Small intestine (tissue), 7 donors: ENCODE data around the gene LUZP1. TPM values are rescaled to one million over a fixed set of nuclear protein-coding genes. Genes with fewer than 3 reads are reported as not detected.

Experiments
- DNase-seq, 2 donors: peaks; one replicate each; pipeline versions ENCODE4 v3.0.0 to v3.0.0-alpha.2; 2013
- FAIRE-seq: peaks from 2 replicates; lab custom pipeline; 2012; peaks lifted over from hg19 to GRCh38; lab: Jason Lieb, UNC
- H3K27ac ChIP-seq, 3 donors: one replicate each; pipeline ENCODE4 v1.5.1; 2013; ENCODE audit warnings: low read length in 2 of 3, mild to moderate bottlenecking in 2 of 3, control low read depth in 1 of 3, inconsistent platforms in 1 of 3, low read depth in 1 of 3, moderate library complexity in 1 of 3
- H3K27me3 ChIP-seq, 3 donors: one replicate each; pipeline ENCODE4 v1.6.1; 2013; ENCODE audit warnings: low read length in 3 of 3, inconsistent platforms in 1 of 3; ENCODE audit not compliant: control insufficient read depth in 3 of 3, insufficient read depth in 3 of 3
- H3K36me3 ChIP-seq, 3 donors: one replicate each; pipeline ENCODE4 v1.6.1; 2013; ENCODE audit warnings: low read length in 3 of 3, inconsistent platforms in 1 of 3, low read depth in 1 of 3, mild to moderate bottlenecking in 1 of 3, moderate library complexity in 1 of 3; ENCODE audit not compliant: control insufficient read depth in 3 of 3, insufficient read depth in 2 of 3
- H3K4me1 ChIP-seq, 3 donors: one replicate each; pipeline ENCODE4 v1.6.1; 2013; ENCODE audit warnings: low read length in 2 of 3, inconsistent platforms in 1 of 3, low read depth in 1 of 3, mild to moderate bottlenecking in 1 of 3, moderate library complexity in 1 of 3; ENCODE audit not compliant: control insufficient read depth in 3 of 3, insufficient read depth in 2 of 3
- H3K4me3 ChIP-seq, 3 donors: one replicate each; pipeline ENCODE4 v1.5.1; 2013; ENCODE audit warnings: low read length in 3 of 3, control low read depth in 1 of 3, inconsistent platforms in 1 of 3, low read depth in 1 of 3, mild to moderate bottlenecking in 1 of 3, moderate library complexity in 1 of 3
- H3K9me3 ChIP-seq, 2 donors: one replicate each; pipeline ENCODE4 v1.6.1; 2013; ENCODE audit warnings: low read depth in 1 of 2, low read length in 1 of 2; ENCODE audit not compliant: control insufficient read depth in 2 of 2, insufficient read depth in 1 of 2
- WGBS, 3 donors: extraction: QIAGEN DNeasy Blood & Tissue Kit; methylation state at CpG; one replicate each; pipeline ENCODE4 v1.1.7; 2013; 5-methylcytosine and 5-hydroxymethylcytosine counted together
- polyA plus RNA-seq, 4 donors: library from polyadenylated mRNA; stranded (reverse) in 3 of 4; unstranded in 1 of 4; fragments of 200-250 nt in 3 of 4; fragments of 120-200 nt in 1 of 4; gene quantifications; one replicate each; pipeline versions ENCODE4 v1.2.1 to v1.2.3, GENCODE V29; 2013
- donor health status: healthy with polysubstance abuse.
- donor health status: control.
- donor health status: control.
- donor health status: Bipolar disorder and iron deficiency.
- donor health status: healthy.

LUZP1 gene
- polyA plus RNA-seq, 4 donors, result 14.1 to 22.0 (median 19.5) TPM

- Histone ChIP-seq H3K36me3 (no peaks in the 10 kb centered on the region), H3K27ac (no peak overlapping the region), H3K27me3 (no peaks in the 10 kb centered on the region), H3K4me3 (no peak overlapping the region), H3K9me3 (no peaks in the 10 kb centered on the region), H3K4me1 (peaks cover 5 to 19% (median 8%) of the 10 kb centered on the region in 3 donors)
- FAIRE-seq (no peak), DNase-seq (no peak)
- 43 to 61% (median 54%) methylated on average over 2 of the region's 2 CpGs for WGBS, 3 donors
Observed at GRCh38 chr1:23116921-23117699, 51.5 kb downstream of the LUZP1 start.

- H3K4me3 ChIP-seq, result no peak overlapping the region
- H3K27me3 ChIP-seq, result no peaks in the 10 kb centered on the region
- FAIRE-seq (no peak), DNase-seq (no peak)
- 85 to 88% (median 87%) methylated on average over 6 of the region's 6 CpGs for WGBS, 3 donors
- peaks cover 4 to 26% (median 8%) of the 10 kb centered on the region in 3 donors for H3K4me1 ChIP-seq
- no peaks in the 10 kb centered on the region for H3K36me3 ChIP-seq
- no peaks in the 10 kb centered on the region for H3K9me3 ChIP-seq
- H3K27ac ChIP-seq, result no peak overlapping the region
Observed at GRCh38 chr1:23116216-23116836, 52.3 kb downstream of the LUZP1 start.

- no peaks in the 10 kb centered on the region for H3K36me3 ChIP-seq
Observed at GRCh38 chr1:23114424-23115079, 54.1 kb downstream of the LUZP1 start.

DNA sequence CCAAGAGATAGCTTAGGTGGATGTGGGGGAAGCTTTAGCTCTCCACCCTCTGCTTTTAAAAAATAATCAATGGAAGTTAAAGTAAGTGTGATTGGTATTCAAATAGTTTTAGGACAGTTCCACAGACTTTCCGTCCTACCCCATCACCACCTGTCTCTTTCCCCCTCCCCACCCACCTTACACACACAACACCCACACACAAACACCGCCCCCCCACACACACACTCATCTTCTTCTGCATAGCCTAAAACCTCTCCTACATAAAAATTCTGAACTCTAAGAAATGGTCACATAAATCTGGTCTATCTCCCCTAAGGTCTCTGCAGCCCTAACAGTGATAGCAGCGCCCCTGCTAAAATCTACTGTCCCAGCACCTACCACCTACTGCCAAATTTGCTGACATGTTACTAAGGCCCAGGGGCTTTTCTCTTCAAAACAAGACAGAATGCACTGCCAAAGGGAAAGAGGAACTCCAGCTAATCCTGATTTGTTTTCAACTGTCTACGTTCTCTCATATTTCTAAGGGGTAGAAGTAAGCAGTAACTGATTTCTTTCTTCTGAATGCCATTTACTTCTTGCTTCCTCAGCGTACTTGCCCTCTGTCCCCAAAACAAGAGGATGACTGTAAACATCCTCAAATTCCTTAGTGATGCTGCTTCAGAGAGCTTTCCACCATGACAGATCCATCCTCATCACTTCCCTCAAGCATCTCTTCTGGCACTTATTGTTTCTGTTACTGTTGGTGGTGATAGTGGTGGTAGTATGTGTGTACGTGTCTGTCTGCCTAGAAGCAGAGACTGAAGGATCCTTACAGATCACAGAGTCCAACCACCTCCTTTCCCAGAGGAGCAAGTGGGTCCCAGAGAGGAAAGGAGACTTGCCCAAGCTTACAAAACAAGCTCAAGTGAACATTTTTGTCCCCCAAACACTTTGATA lies 56.8 kb downstream of the LUZP1 start:
- peak overlapping the region in 1 of 3 donors; percentile 59 for H3K27ac ChIP-seq
- H3K27me3 ChIP-seq, result no peaks in the 10 kb centered on the region
- FAIRE-seq, result no peak
- 72 to 86% (median 82%) methylated on average over 6 of the region's 6 CpGs for WGBS, 3 donors
- H3K36me3 ChIP-seq, result peaks cover under 1 to 10% (median 5%) of the 10 kb centered on the region in 3 donors
- no peaks in the 10 kb centered on the region for H3K9me3 ChIP-seq
- H3K4me3 ChIP-seq, result no peak overlapping the region
- peaks cover 0 to 22% (median 6%) of the 10 kb centered on the region in 3 donors for H3K4me1 ChIP-seq
- no peak for DNase-seq

More at GRCh38 chr1:23114424-23115079, 54.1 kb downstream of the LUZP1 start:
- H3K4me1 ChIP-seq, result peaks cover 4 to 21% (median 10%) of the 10 kb centered on the region in 3 donors
- H3K27me3 ChIP-seq, result no peaks in the 10 kb centered on the region
- DNase-seq (no peak), FAIRE-seq (no peak)
- no peaks in the 10 kb centered on the region for H3K9me3 ChIP-seq
- 71 to 86% (median 83%) methylated on average over 6 of the region's 6 CpGs for whole genome bisulfite sequencing, 3 donors
- H3K27ac ChIP-seq, result peak overlapping the region in 1 of 3 donors; percentile 66
- no peak overlapping the region for H3K4me3 ChIP-seq

- no peak overlapping the region for H3K4me3 ChIP-seq
- H3K27me3 ChIP-seq, result no peaks in the 10 kb centered on the region
- H3K9me3 ChIP-seq, result no peaks in the 10 kb centered on the region
- DNase-seq (no peak), FAIRE-seq (no peak)
- H3K4me1 ChIP-seq, result peaks cover 0 to 19% (median 6%) of the 10 kb centered on the region in 3 donors
- no peak overlapping the region for H3K27ac ChIP-seq
- peaks cover 2 to 15% (median 7%) of the 10 kb centered on the region in 3 donors for H3K36me3 ChIP-seq
- WGBS, 3 donors, result 96 to 100% (median 99%) methylated on average over 5 of the region's 5 CpGs
Observed at GRCh38 chr1:23110391-23110790, 58.3 kb downstream of the LUZP1 start.

GRCh38 chr1:23108918-23109533 lies 59.6 kb downstream of the LUZP1 start:
- H3K4me3 ChIP-seq, result no peak overlapping the region
- 77 to 96% (median 88%) methylated on average over 4 of the region's 4 CpGs for WGBS, 3 donors
- no peaks in the 10 kb centered on the region for H3K9me3 ChIP-seq
- H3K4me1 ChIP-seq, result peaks cover 0 to 14% (median 3%) of the 10 kb centered on the region in 3 donors
- peaks cover 2 to 15% (median 7%) of the 10 kb centered on the region in 3 donors for H3K36me3 ChIP-seq
- DNase-seq (no peak), FAIRE-seq (no peak)
- H3K27me3 ChIP-seq, result no peaks in the 10 kb centered on the region
- H3K27ac ChIP-seq, result no peak overlapping the region

DNA sequence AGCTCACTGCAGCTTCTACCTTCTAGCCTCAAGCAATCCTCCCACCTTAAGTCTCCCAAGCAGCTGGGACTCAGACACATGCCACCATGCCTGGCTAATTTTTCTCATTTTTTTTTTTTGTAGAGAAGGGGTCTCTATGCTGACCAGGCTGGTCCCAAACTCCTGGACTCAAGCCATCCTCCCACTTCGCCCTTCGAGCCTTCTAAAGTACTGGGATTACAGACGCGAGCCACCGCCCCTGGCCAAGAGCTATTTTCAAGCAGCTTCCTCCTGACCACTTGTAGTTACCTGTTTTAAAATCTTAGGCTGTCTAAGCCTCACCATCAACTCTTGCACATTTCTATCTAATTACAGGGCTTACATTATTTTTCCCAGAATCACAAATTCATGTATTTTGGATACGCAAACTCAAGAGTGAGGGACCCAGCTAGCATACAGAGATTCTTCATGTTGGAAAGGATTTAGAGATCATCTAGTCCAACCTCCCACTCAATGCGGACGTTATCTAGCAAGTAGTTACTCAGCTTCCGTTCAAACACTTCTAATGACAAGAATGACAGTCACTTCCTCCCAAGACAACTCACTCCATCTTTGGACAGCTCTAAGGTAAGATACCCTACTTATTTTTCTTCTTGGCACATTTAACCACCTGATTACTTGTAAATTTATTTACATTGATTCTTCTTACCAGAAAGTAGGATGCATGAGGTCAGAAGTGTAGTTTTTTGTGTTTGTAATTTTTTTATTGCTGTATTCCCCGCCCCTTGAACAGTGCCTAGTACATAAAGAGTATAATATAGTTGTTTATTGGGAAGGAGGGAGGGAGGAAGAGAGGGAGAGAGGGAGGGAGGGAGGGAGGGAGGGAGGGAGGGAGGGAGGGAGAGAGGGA lies 65.4 kb downstream of the LUZP1 start:
- peak overlapping the region in 1 of 3 donors; percentile 79 for H3K27ac ChIP-seq
- FAIRE-seq (no peak), DNase-seq (peak; percentile 31 to 62)
- no peaks in the 10 kb centered on the region for H3K9me3 ChIP-seq
- 30 to 39% (median 38%) methylated on average over 10 of the region's 10 CpGs for WGBS, 3 donors
- H3K4me1 ChIP-seq, result peaks cover 0 to 25% (median 2%) of the 10 kb centered on the region in 3 donors
- H3K36me3 ChIP-seq, result peaks cover 2 to 13% (median 7%) of the 10 kb centered on the region in 3 donors
- no peak overlapping the region for H3K4me3 ChIP-seq
- no peaks in the 10 kb centered on the region for H3K27me3 ChIP-seq
